OCI-M2 (cell line): Measurements from ENCODE around the gene TRHDE.
"Not testable (repeated sequence)": the region's sequence is repeated elsewhere in the genome, so short reads cannot be mapped to it uniquely, and the experiment has no call there.

Source experiments
- DNase-seq: peaks from one replicate; lab custom pipeline; 2025; ENCODE audit not compliant: unreplicated experiment; lab: John Stamatoyannopoulos, UW

TRHDE gene

DNA sequence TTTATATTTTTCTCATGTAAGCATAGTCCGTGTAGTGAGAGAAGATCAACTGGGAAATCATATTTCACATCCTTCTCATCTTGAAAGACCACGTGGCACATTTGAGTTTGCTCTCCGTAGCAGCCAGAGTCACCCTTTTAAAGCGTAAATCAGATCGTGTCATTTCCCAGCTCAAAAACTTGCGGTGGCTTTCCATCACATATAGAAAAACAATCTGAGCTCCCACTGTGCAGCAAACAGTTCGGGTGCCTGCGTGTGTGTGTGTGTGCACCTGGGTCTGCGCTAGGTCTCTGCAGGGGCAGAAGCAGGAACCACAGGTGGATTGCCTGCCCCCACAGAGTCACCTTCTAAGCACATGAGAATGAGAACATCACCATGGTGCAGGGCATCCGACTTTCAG, 338.2 kb downstream of the TRHDE start:
- DNase-seq = no peak

DNA sequence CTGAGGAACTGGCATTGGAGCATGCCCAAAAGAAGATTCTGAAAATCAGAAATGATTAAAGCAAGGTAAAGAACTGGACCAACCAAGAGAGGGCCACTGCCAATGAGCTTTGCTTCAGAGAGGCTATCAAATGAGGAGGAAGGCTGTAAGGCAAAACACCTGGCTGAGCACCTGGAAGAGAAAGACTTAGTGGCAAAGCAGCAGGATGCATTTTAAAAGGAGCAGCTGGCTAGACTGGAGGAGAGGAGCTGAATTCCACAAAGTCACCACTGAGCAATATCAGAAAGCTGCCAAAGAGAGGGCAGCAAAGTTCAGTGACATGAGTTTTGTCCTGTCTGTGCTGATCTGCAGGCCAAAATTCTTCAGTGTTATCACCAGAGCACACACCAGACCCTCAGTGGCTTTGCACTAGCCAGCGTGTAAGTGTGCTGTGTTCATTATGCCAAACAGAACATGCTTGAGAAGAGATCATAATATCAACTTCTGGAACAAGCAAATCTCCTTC, 338.7 kb downstream of the TRHDE start:
- no peak for DNase-seq

DNA sequence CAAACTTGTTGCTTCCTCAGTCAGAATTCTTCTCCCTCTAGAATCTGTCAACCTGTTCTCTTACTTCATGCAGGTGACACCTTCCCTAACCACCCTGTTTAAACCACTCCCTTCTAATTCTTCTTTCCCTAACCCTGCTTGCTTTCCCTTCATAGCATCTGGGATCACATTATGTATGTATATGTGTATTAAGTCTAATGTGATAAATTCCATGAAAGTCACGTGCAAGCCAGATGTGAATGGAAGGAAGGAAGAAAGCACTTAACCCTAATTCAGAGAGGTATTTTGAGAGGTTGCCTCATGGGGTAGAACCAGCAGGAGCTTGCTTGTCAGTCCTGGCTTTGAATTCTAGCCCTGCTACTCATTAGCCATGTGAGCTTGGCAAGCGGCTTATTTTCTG, 340.0 kb downstream of the TRHDE start:
- no peak for DNase-seq

DNA sequence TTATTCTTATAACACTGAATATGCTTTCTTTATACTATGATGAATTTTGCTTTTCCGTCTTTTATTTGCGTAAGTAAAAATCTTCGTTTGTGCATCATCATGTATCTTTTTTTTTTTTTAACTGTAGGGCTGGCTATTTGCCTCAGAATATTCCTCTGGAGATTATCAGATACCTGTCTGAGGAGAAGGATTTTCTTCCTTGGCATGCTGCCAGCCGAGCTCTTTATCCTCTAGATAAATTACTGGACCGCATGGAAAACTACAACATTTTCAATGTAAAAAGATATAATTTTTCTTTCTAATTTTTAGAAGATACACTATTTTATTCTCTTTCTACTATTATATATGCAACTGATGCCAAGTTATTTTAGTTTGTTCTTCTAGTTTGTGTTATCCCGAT, 346.6 kb downstream of the TRHDE start:
- no peak for DNase-seq

DNA sequence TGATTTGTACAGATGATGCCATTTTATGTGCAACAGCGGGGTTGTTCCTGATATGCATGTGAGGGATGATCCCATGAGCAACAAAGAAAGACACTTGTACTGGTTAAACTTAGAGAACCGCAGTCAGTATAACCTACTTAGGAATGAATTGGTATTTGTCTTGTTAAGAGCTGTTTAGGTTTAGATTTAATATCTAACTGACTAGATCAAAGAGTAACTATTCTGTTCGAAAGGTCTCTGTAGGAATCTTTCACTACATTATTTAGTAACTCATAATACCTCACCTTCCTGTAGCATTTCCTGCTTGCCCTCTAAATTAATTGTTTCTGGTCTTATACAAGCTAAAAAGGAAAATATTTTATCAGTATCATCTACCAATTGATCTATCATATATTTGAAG, 350.4 kb downstream of the TRHDE start:
- no peak for DNase-seq

DNA sequence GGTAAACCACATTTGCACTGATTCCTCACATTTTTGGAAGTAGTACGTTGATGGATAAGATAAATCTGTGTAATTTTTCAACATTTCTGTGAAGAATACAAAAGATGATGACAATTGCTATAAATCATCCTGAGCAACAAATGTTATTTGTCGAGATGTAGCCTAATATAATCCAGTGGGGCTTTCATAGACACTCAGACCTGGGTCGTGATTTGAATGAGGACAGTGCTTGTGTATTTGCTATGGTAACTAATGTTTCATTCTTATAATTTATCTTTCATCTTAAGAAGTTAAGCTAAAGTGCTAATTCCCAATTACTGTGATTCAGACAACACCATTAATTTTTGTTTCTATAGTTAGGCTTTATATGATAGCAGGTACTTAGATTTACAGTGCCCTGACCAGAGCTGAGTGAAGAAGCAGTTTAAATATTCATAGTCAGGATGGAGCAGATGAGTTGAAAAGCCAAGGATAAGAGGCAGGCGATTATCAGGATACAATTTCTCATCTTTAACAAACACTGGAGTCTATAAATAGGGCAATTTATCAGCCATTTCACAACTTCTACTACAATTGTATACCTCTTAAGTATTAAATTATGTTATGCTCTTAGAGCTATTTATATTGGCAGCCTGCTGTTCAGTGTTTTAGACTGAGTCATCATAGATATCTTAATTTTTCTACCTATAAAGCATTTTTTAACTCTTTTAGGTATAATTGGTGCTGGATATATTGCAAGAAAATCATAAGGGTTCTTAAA, 359.9 kb downstream of the TRHDE start:
- no peak for DNase-seq

DNA sequence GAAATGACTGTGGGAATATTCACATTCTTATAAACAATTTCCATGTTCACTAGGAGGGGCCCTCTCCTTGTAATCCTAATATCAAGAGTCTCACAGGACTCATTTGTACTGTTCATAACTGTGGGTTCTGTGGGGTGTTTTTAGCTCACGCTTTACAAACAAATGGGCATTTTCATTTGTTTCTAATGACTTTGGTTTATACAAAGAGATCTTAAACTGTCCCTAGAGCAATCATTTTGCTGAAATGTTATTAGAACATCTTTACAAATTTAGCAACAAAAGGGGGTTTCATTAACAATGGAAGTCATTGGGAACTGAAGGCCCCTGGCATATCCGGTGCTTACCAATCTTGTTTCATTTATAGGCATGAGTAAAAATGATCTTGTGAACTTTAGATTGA, 370.5 kb downstream of the TRHDE start:
- DNase-seq = no peak

DNA sequence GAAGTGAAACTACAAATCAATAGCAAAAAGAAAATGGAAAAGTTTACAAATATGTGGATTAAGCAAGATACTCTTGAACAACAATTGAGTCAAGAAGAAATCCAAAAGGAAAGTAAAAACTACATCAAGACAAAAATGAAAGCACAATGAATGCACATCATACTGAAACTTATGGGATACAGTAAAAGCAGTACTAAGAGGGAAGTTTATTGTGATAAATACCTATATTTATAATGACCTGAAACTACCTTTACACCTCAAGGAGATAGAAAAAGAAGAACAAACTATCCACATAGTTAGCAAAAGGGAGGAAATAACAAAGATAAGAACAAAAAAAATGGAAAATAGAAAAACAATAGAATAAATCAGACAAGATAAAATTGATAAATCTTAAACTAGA, 375.0 kb downstream of the TRHDE start:
- DNase-seq = no peak

DNA sequence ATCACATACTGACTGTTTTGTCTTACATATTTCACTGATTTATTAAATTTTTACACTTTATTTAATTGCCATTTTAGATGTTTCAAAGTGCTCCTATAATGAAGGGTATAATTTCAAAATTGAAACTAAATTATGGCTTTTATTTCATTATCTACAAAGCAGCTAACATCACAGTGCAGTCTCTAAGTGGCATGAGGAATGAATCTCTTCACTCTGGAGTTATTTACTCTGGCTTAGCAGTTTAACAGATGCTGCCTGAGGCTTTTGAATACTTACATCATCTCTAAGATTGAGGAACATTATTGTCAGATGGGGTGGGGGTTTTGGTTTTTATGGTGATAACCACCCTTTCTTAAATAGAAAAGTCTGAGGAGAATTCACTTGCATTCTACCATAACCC, 386.4 kb downstream of the TRHDE start:
- no peak for DNase-seq

DNA sequence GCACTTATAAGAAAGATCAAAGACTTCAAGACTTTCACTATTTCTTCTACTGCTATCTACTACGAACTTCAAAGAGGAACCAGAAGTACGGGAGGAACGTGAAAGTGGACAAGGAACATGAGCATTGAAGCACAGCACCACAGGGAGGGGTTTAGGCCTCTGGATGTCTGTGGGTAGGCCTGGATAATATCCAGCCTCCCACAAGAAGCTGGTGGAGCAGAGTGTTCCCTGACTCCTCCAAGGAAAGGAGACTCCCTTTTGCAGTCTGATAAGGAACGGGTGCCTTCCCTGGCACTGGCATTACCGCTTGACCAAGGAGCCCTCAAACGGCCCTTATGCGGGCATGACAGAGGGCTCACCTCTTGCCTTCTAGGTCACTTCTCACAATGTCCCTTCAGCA, 388.0 kb downstream of the TRHDE start:
- DNase-seq = not testable (repeated sequence)

DNA sequence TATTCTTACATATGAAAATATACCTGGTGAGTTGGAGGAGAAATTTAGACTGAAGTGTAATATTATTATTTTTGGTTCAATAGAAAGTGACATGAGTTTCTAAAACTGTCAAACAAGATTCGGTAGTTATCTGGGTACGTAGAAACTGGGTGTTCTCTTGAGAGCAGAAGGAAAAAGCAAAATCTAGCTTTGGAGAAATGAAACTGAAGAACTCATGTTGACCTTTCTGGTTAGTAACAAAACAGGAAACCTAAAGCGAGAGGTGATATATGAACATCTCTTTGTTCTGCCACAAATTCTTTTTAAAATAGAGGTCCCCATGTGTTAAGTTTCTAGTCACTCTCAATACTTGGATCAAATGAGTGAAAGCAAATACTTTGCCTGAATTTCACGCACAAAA, 401.7 kb downstream of the TRHDE start:
- no peak for DNase-seq

DNA sequence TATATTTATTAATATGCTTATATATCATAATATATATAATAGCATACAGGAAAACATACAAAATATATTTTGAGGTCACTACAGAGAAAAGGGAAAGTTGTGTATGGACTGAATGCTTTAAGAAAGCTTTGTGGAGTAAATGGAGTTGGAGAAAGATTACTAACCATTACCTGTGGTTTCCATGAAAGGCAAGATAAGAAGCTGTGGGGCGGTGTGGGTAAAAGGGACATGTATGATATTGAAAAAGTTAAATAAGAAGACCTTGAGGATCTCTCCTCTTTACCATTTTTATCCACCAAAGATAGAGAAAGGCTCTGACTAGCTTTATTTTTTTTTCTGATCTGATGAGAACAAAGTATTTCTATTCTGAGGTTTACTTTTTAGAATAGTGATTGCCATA, 404.4 kb downstream of the TRHDE start:
- no peak for DNase-seq

DNA sequence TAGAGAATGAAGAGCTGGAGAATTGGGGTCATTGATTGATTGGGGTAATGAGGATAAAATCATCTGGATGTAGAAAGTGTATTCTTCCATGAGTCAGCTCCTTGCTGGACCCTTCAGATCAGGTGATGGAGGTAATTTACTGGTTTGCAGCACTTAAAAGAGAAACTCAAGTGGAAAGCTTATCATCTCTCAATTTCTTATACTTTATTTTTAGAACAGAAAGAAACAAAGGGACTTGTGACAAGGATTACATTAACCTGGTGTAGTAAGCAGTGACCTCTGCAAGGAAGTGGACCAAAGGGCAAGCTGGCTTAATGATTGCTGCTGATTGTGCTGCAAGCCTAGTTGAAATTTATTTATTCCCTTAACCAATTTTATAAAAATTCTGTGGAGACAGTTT, 405.0 kb downstream of the TRHDE start:
- no peak for DNase-seq

DNA sequence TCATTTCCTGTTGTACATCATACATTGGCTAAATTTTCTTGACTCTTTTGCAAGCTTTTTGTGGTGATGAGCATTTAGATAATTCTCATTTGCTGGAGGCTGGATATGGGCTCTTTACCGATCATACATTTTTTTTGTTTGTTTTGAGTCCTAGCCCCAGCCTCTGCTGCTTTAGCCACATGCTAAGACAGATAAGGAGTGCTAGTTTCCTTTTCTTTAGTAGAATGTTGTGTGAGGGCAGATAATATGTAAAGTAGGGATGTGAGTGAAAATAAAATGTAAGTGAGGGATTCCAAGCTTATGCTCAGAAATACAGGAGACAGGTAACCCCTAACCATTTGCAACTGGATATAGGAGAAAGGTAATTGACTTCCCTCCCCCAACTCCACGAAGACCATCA, 405.7 kb downstream of the TRHDE start:
- DNase-seq = peak; percentile 22

DNA sequence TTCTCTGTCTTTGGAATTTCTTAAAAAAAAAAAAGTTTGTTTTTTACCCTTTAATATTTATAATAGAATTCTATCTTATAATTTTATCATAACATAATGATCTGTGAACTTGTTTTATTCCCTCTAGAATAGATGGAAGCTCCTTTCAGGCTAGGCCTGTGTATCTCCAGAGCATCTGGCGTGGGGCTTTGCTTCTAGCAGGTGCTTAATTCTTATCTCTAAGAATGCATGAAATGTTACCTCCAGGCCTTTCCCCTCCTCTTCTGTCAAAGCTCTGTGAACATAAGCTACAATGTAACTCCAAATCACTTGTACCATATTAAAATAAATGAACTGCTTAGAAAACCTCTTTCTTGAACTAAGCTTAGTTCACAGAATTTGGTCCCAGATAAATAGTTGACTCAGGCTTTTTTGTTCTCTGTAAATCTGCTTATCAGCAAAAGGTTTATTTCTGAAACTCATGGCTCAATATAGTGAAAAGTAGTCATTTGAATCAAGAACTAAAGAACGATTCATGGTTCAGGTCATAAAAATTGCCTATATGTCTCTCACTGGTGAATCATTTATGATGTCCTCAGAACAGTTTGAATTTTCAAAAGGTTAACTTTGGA, 407.1 kb downstream of the TRHDE start:
- DNase-seq = no peak

DNA sequence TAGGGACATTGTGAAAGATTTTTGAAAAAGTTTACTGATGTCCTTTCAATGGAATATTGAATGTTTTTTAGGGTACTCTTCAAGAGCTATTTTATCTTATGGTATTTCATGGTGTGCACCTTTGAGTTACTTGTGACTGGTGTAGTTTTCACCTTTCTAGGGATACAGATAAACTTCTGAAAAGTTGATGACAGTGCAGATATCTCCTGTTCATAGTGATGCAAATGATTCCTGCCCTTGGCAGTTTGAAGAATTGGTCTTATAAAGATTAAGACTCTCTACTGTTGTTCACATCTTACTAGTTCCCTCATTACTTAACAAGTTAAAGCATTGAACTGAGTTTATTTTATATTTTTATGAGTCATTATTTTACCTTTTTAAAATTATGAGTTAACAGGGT, 408.9 kb downstream of the TRHDE start:
- DNase-seq = no peak

DNA sequence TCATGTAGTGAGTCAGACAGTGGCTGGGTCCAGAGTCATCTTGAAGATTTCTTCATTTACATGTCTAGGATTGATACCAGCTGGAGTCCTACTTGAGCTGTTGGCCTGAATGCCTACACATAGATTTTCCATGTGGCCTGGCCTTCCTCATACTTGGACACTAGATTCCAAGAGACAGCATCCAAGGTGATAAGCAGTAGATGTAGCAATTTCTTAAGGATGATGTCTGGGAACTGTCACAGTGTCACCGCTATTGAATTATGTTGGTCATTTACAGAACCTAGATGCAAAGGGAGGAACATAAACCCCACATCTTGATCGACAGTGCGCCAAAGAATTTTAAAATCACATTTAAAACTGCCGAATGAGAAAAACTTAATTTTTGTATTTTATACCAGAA, 412.3 kb downstream of the TRHDE start:
- no peak for DNase-seq

DNA sequence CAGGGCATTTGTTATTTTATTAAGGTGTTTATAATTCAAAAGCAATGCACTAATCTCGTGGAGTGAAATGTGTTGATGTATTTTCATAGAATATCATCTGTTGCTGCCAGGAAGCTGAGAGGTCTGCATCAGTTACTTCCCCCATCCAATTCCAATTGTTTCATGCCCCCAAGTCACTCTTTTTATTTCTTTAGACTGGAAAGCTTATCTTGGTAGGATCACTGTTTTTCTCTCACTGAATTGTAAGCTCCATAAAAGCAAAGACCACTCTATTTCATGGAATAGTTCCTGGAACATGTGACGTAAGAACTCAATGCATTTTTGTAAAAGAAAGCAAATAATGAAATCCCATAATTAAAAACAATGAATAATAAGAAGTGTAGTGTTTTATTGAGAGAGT, 420.2 kb downstream of the TRHDE start:
- no peak for DNase-seq

DNA sequence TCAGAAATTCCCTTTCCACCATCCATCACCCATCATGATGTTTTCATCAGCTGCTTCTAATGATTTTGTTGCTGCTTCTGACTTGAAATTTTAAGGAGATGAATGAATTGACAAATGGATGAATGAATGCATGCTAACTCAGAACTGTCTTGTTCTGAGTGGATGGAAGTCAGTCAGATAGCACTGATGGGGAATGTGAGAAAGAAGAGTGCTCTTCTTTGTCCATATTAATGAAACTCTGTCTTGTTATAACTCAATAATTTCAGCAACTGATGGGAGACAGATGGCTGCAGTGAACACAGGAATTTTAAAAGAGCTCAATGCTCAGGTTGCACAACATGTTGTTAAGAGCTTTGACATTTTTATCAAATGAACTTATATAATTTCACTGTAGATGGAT, 422.0 kb downstream of the TRHDE start:
- no peak for DNase-seq

DNA sequence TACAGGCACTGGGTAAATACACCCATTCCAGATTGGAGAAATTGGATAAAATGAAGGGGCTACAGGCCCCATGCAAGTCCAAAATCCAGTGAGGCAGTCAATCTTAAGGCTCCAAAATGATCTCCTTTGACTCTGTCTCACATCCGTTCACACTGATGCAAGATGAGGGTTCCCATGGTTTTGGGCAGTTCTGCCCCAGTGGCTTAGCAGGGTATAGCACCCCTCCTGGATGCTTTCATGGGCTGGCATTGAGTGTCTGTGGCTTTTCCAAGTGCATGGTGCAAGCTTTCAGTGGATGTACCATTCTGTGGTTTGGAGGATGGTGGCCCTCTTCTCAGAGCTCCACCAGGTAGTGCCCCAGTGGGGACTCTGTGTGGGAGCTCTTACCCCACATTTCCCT, 427.2 kb downstream of the TRHDE start:
- no peak for DNase-seq

DNA sequence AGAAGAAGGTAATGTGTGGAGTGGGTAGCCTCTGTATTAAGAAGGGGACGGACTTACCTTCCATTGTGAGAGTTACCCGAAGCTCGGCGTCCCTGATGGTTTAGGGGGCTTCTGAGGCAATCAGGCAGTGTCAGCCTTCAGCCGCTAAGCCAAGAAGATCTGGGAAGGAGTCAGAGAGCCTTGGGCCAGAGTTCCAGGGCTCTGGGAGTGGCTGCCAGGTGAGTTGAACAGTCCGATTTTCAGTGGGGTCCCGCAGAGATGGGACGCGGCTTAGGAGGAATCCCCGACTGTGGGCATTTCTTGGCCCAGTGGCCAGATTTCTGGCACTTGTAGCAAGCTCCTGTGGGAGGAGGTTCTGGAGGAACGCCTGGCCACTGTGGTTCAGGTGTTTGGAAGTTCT, 439.9 kb downstream of the TRHDE start:
- not testable (repeated sequence) for DNase-seq

DNA sequence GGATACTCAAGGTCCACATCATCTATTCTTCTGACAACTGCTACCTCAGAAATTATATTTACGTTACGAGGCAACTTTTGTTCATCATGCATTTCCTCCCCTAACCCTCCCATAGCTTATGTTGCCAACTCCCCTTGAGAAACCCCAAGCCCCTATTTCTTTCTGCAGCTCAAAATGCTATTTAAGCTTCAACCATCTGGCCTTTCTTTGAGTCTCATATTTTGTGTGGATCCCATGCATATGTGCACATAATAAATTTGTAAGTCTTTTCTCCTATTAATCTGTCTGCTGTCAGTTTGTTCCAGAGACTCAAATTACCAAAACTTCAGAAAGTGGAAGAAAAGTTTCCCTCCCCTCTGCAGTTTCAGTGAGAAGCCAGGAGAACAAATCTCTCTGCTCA, 444.1 kb downstream of the TRHDE start:
- DNase-seq = no peak

DNA sequence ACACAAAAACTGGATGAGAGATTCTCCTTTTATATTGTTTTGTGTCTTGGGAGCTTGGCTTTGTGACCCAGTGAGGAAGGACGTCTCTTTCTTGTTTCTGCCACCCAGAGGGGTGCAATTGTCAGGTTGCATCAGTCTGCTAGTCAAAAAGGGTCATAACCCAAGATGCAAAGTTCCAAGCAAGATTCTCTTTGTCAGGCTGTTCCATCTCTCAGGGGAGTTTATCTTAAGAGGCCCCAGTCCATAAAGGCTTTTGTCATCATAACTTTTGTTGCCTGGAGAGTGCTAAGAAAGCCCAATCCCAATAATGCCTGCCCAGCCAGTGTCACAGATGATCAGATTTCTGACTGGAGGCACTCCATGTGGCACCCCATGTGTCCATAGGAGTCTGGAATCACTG, 444.9 kb downstream of the TRHDE start:
- no peak for DNase-seq
